Measurements from ENCODE around the gene LAMA3. TPM values are rescaled to one million over a fixed set of nuclear protein-coding genes. Genes with fewer than 3 reads are reported as not detected.

The LAMA3 gene
- total RNA-seq, 1 experiment from 2014 or later = 34.6 TPM

GRCh38 chr18:23669202-23669766 is 20.0 kb upstream of the LAMA3 start:
- H3K4me1 Mint-ChIP-seq (ENCODE audit: low read depth, unreplicated experiment) = peaks cover 7% of the 10 kb centered on the region
- no peak overlapping the region for H3K4me3 ChIP-seq (ENCODE audit: low read depth, low read length)
- no peaks in the 10 kb centered on the region for H3K9me3 Mint-ChIP-seq (ENCODE audit: unreplicated experiment)
- H3K27ac Mint-ChIP-seq (ENCODE audit: unreplicated experiment) = no peak overlapping the region
- no peaks in the 10 kb centered on the region for H3K36me3 ChIP-seq (ENCODE audit: control insufficient read depth, insufficient read depth, low read length)
- DNase-seq = no peak
- H3K36me3 Mint-ChIP-seq (ENCODE audit: insufficient read depth, unreplicated experiment) = no peaks in the 10 kb centered on the region
- H3K27me3 Mint-ChIP-seq (ENCODE audit: insufficient read depth, unreplicated experiment) = no peaks in the 10 kb centered on the region
- BruUV-seq (replicated peaks) = no TSS peak
- no peaks in the 10 kb centered on the region for H3K27me3 ChIP-seq (replicated peaks; ENCODE audit: control insufficient read depth, insufficient read depth, low read length)
- H3K4me3 Mint-ChIP-seq (ENCODE audit: unreplicated experiment) = no peak overlapping the region
- TF ChIP-seq CTCF (IDR thresholded peaks at IDR 0.05; ENCODE audit: insufficient read depth in 1 of 2, low read depth in 1 of 2, low read length in 1 of 2, severe bottlenecking in 1 of 2, unreplicated experiment in 1 of 2) = no peak
- intact Hi-C loops (cut with micrococcal nuclease; ENCODE audit: unreplicated experiment) = no loop called here
- H3K9me3 ChIP-seq = no peaks in the 10 kb centered on the region
- POLR2A ChIA-PET = no interaction called here
- H3K4me1 ChIP-seq = no peaks in the 10 kb centered on the region
- CTCF ChIA-PET = no interaction called here

DNA sequence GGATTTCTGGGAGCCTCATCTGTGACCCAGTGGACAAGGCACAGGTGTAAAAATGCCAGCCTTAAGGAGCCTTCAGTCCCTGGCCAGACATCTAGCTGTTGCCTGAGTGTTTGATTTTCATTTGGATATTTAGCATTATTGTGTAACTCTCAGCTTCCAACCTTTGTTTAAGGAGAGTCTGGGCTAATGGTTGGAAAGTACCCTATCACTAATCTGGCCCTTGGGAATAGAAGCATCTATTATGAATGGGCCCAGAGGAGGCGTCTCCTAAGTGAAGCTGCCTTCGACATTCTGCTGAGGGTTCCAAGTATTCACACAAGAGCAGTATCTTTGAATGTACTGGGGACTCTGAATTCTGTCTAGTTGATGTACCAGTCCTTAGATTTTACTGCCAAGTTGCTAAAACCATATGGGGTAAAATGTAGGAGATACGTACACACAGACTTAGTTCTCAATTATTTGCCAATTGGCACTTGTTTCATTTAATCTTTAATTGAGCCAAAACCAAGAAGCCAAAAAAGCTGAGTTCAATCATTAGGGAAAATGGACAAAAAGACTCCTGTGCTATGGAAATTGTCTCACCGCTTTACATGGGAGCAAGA is 19.3 kb upstream of the LAMA3 start:
- ChIA-PET CTCF (no interaction called here), POLR2A (no interaction called here)
- H3K27ac Mint-ChIP-seq (ENCODE audit: unreplicated experiment) = no peak overlapping the region
- no peak overlapping the region for H3K4me3 Mint-ChIP-seq (ENCODE audit: unreplicated experiment)
- Histone ChIP-seq H3K9me3 (no peaks in the 10 kb centered on the region), H3K4me3 (ENCODE audit: low read depth, low read length) (no peak overlapping the region), H3K4me1 (no peaks in the 10 kb centered on the region), H3K36me3 (ENCODE audit: control insufficient read depth, insufficient read depth, low read length) (no peaks in the 10 kb centered on the region), H3K27me3 (replicated peaks; ENCODE audit: control insufficient read depth, insufficient read depth, low read length) (no peaks in the 10 kb centered on the region)
- no peak for DNase-seq
- no TSS peak for BruUV-seq (replicated peaks)
- H3K27me3 Mint-ChIP-seq (ENCODE audit: insufficient read depth, unreplicated experiment) = no peaks in the 10 kb centered on the region
- H3K9me3 Mint-ChIP-seq (ENCODE audit: unreplicated experiment) = no peaks in the 10 kb centered on the region
- intact Hi-C loops (cut with micrococcal nuclease; ENCODE audit: unreplicated experiment) = no loop called here
- no peak for TF ChIP-seq CTCF (IDR thresholded peaks at IDR 0.05; ENCODE audit: insufficient read depth in 1 of 2, low read depth in 1 of 2, low read length in 1 of 2, severe bottlenecking in 1 of 2, unreplicated experiment in 1 of 2)
- peaks cover 7% of the 10 kb centered on the region for H3K4me1 Mint-ChIP-seq (ENCODE audit: low read depth, unreplicated experiment)
- no peaks in the 10 kb centered on the region for H3K36me3 Mint-ChIP-seq (ENCODE audit: insufficient read depth, unreplicated experiment)

DNA sequence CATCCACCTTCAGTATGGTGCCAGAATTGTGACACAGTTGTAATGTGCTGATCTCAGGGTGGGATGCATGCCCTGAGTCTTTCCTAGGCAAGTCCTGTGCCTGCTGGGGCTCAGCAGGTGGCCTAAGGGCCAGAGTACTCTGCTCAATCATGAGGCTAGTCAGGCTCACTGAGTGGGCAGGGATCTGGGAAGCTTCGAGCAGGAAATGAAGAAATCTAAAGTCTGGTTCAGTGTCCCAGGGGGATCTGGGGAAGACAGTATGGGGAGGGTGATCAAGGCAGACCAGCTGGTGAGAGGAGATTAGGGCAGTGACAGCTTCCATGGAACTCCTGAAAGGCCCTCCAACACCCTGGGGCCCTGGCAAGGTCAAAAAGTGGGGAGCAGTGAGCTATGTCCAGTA is 17.7 kb upstream of the LAMA3 start:
- Mint-ChIP-seq H3K4me1 (ENCODE audit: low read depth, unreplicated experiment) (no peaks in the 10 kb centered on the region), H3K9me3 (ENCODE audit: unreplicated experiment) (no peaks in the 10 kb centered on the region), H3K4me3 (ENCODE audit: unreplicated experiment) (no peak overlapping the region), H3K27me3 (ENCODE audit: insufficient read depth, unreplicated experiment) (no peaks in the 10 kb centered on the region), H3K27ac (ENCODE audit: unreplicated experiment) (no peak overlapping the region), H3K36me3 (ENCODE audit: insufficient read depth, unreplicated experiment) (no peaks in the 10 kb centered on the region)
- H3K4me1 ChIP-seq = no peaks in the 10 kb centered on the region
- no peak overlapping the region for H3K4me3 ChIP-seq (ENCODE audit: low read depth, low read length)
- BruUV-seq (replicated peaks) = no TSS peak
- no peaks in the 10 kb centered on the region for H3K9me3 ChIP-seq
- H3K27me3 ChIP-seq (replicated peaks; ENCODE audit: control insufficient read depth, insufficient read depth, low read length) = no peaks in the 10 kb centered on the region
- CTCF ChIA-PET = no interaction called here
- POLR2A ChIA-PET = no interaction called here
- H3K36me3 ChIP-seq (ENCODE audit: control insufficient read depth, insufficient read depth, low read length) = no peaks in the 10 kb centered on the region
- no peak for TF ChIP-seq CTCF (IDR thresholded peaks at IDR 0.05; ENCODE audit: insufficient read depth in 1 of 2, low read depth in 1 of 2, low read length in 1 of 2, severe bottlenecking in 1 of 2, unreplicated experiment in 1 of 2)
- DNase-seq = no peak
- intact Hi-C loops (cut with micrococcal nuclease; ENCODE audit: unreplicated experiment) = no loop called here
